SK-N-SH (cell line): ENCODE results near the gene TMEM132D. TPM values are rescaled to one million over a fixed set of nuclear protein-coding genes. Genes with fewer than 3 reads are reported as not detected.

ENCODE experiments used
- CTCF ChIA-PET: fragments of 300-600, 350-600 bp; formaldehyde crosslinking; extraction: SDS; loops from one replicate; lab custom pipeline; 2021; lab: Yijun Ruan, JAX
- POLR2A ChIA-PET: fragments of 350-600 bp; sonication (Branson Sonifier 250); formaldehyde crosslinking; extraction: SDS; loops from one replicate; lab custom pipeline; 2020; ENCODE audit warnings: antibody characterized with exemption, inconsistent platforms; lab: Yijun Ruan, JAX
- DNase-seq: peaks from one replicate; pipeline ENCODE4 v3.0.0; 2012
- H2AFZ ChIP-seq: fragments of 200-600 bp; sonication (generic); 2 replicates; pipeline ENCODE4 v1.8.1; 2016; ENCODE audit warnings: antibody characterized with exemption, mild to moderate bottlenecking, low read depth
- H3F3A ChIP-seq: fragments of 200-600 bp; sonication (generic); replicated peaks from 2 replicates; pipeline ENCODE3; 2016; ENCODE audit warnings: antibody characterized with exemption, mild to moderate bottlenecking; ENCODE audit not compliant: insufficient read depth
- H3K27ac ChIP-seq, 2 experiments: fragments of 200-500 bp in 1 of 2; fragments of 200-600 bp in 1 of 2; sonication (Bioruptor generic) in 1 of 2; sonication (generic), shearing (Covaris generic) in 1 of 2; 2 replicates each; pipeline versions ENCODE4 v1.5.1 to v1.6.1; 2014 to 2016; ENCODE audit warnings: low read depth in 2 of 2, inconsistent platforms in 1 of 2, low read length in 1 of 2, mild to moderate bottlenecking in 1 of 2, mixed read lengths in 1 of 2
- H3K27me3 ChIP-seq: fragments of 200-600 bp; sonication (generic), shearing (Covaris generic); 2 replicates; pipeline ENCODE4 v1.6.1; 2016; ENCODE audit warnings: mixed run types; ENCODE audit not compliant: insufficient read depth
- H3K36me3 ChIP-seq, 2 experiments: fragments of 200-500 bp in 1 of 2; fragments of 200-600 bp in 1 of 2; sonication (Bioruptor generic) in 1 of 2; sonication (generic) in 1 of 2; replicated peaks in 1 of 2; 2 replicates each; pipeline versions ENCODE3 to v1.5.1; 2014 to 2016; ENCODE audit warnings: low read length in 1 of 2, mild to moderate bottlenecking in 1 of 2; ENCODE audit not compliant: insufficient read depth in 2 of 2, control insufficient read depth in 1 of 2
- H3K4me1 ChIP-seq, 2 experiments: fragments of 200-500 bp in 1 of 2; fragments of 200-600 bp in 1 of 2; sonication (Bioruptor generic) in 1 of 2; sonication (generic), shearing (Covaris generic) in 1 of 2; 2 replicates each; pipeline versions ENCODE4 v1.5.1 to v1.6.1; 2014 to 2016; ENCODE audit warnings: low read depth in 1 of 2, low read length in 1 of 2, mixed run types in 1 of 2; ENCODE audit not compliant: insufficient read depth in 2 of 2, control insufficient read depth in 1 of 2
- H3K4me2 ChIP-seq: fragments of 200-600 bp; sonication (generic), shearing (Covaris generic); 2 replicates; pipeline ENCODE4 v1.6.1; 2017; ENCODE audit warnings: mixed run types
- H3K4me3 ChIP-seq, 2 experiments: fragments of 200-500 bp in 1 of 2; fragments of 200-600 bp in 1 of 2; sonication (Bioruptor generic) in 1 of 2; sonication (generic), shearing (Covaris generic) in 1 of 2; 2 replicates each; pipeline versions ENCODE4 v1.5.1 to v1.8.1; 2014 to 2016; ENCODE audit warnings: low read depth in 2 of 2, inconsistent platforms in 1 of 2, low read length in 1 of 2, mild to moderate bottlenecking in 1 of 2, mixed read lengths in 1 of 2, moderate library complexity in 1 of 2
- H3K79me2 ChIP-seq: fragments of 200-600 bp; sonication (generic); 2 replicates; pipeline ENCODE4 v1.8.1; 2017; ENCODE audit warnings: mild to moderate bottlenecking; ENCODE audit not compliant: insufficient read depth
- H3K9ac ChIP-seq: fragments of 200-600 bp; sonication (generic); 2 replicates; pipeline ENCODE4 v1.6.1; 2017; ENCODE audit warnings: mixed run types
- H3K9me2 ChIP-seq: fragments of 200-600 bp; sonication (generic); 2 replicates; pipeline ENCODE4 v1.6.1; 2017; ENCODE audit warnings: mixed run types
- H3K9me3 ChIP-seq: fragments of 200-600 bp; sonication (generic); 2 replicates; pipeline ENCODE4 v1.6.1; 2017; ENCODE audit warnings: mixed run types, mild to moderate bottlenecking, moderate library complexity
- H4K20me1 ChIP-seq: fragments of 200-600 bp; sonication (generic); 2 replicates; pipeline ENCODE4 v1.6.1; 2017; ENCODE audit warnings: mild to moderate bottlenecking, mixed run types; ENCODE audit not compliant: insufficient read depth
- CHD2 ChIP-seq: fragments of 150-350 bp; IDR thresholded peaks from 2 replicates; pipeline ENCODE4 v1.6.1; 2018; ENCODE audit warnings: low read length; ENCODE audit not compliant: partially characterized antibody
- ELF1 ChIP-seq: IDR thresholded peaks from 2 replicates; pipeline ENCODE4 v1.4.0; 2012
- EP300 ChIP-seq, 2 experiments: IDR thresholded peaks; 2 replicates each; pipeline versions ENCODE4 v1.4.0 to v1.6.1; 2012; ENCODE audit warnings: borderline replicate concordance in 1 of 2, low read depth in 1 of 2, low read length in 1 of 2
- EZH2phosphoT487 ChIP-seq: fragments of 200-600 bp; sonication (generic); IDR thresholded peaks from 2 replicates; pipeline ENCODE4 v1.6.1; 2017; ENCODE audit warnings: low read depth, mixed run types, mild to moderate bottlenecking, antibody characterized with exemption, moderate library complexity, borderline replicate concordance
- FOXJ3 ChIP-seq: sonication (generic); formaldehyde crosslinking; IDR thresholded peaks from 2 replicates; pipeline ENCODE4 v1.5.1; 2020; ENCODE audit warnings: mild to moderate bottlenecking, missing genetic modification reagents
- FOXM1 ChIP-seq: IDR thresholded peaks from 2 replicates; pipeline ENCODE4 v1.4.0; 2012; ENCODE audit warnings: low read depth, mild to moderate bottlenecking
- GABPA ChIP-seq: IDR thresholded peaks from 2 replicates; pipeline ENCODE4 v1.4.0; 2012; ENCODE audit warnings: low read depth, mild to moderate bottlenecking
- GATA2 ChIP-seq: sonication (generic); formaldehyde crosslinking; IDR thresholded peaks from 2 replicates; pipeline ENCODE4 v1.5.0; 2020; ENCODE audit warnings: mild to moderate bottlenecking, missing genetic modification reagents
- JUND ChIP-seq: IDR thresholded peaks from 2 replicates; pipeline ENCODE4 v1.4.0; 2012
- MXI1 ChIP-seq: IDR thresholded peaks from 2 replicates; pipeline ENCODE4 v1.6.1; 2012; ENCODE audit warnings: mild to moderate bottlenecking, low read depth, low read length, improper control_type of control experiment
- NFIC ChIP-seq: IDR thresholded peaks from 2 replicates; pipeline ENCODE4 v1.4.0; 2012; ENCODE audit warnings: borderline replicate concordance
- NRF1 ChIP-seq: IDR thresholded peaks from 2 replicates; pipeline ENCODE4 v1.6.1; 2012; ENCODE audit warnings: low read depth, mild to moderate bottlenecking, low read length
- POLR2AphosphoS5 ChIP-seq: IDR thresholded peaks from 2 replicates; pipeline ENCODE4 v1.6.1; 2012; ENCODE audit warnings: low read depth, low read length
- RAD21 ChIP-seq: IDR thresholded peaks from 2 replicates; pipeline ENCODE4 v1.6.1; 2012; ENCODE audit warnings: mild to moderate bottlenecking, low read length
- RCOR1 ChIP-seq: fragments of 150-350 bp; IDR thresholded peaks from 2 replicates; pipeline ENCODE4 v1.6.1; 2017; ENCODE audit warnings: antibody characterized with exemption, low read length
- RFX5 ChIP-seq: IDR thresholded peaks from 2 replicates; pipeline ENCODE4 v1.6.1; 2012; ENCODE audit warnings: mild to moderate bottlenecking, improper control_type of control experiment, low read length
- SIN3A ChIP-seq: IDR thresholded peaks from 2 replicates; pipeline ENCODE4 v1.6.1; 2012; ENCODE audit warnings: low read depth, mild to moderate bottlenecking, low read length, moderate library complexity, borderline replicate concordance
- SMC3 ChIP-seq: IDR thresholded peaks from 2 replicates; pipeline ENCODE4 v1.6.1; 2012; ENCODE audit warnings: low read depth, low read length, improper control_type of control experiment
- TCF12 ChIP-seq: IDR thresholded peaks from 2 replicates; pipeline ENCODE4 v1.4.0; 2012
- TEAD4 ChIP-seq: IDR thresholded peaks from 2 replicates; pipeline ENCODE4 v1.4.0; 2012; ENCODE audit warnings: mild to moderate bottlenecking, borderline replicate concordance; ENCODE audit not compliant: insufficient read depth
- WGBS: methylation state at CpG from one replicate; pipeline ENCODE4 v1.1.6; 2017; ENCODE audit warnings: low lambda C conversion rate; 5-methylcytosine and 5-hydroxymethylcytosine counted together
- polyA plus RNA-seq, 3 experiments: library from polyadenylated mRNA; depleted of rRNA; stranded (reverse); fragments of >200 nt; gene quantifications; 2 replicates each; pipeline ENCODE4 v1.2.3, GENCODE V29; 2012
- TF ChIP-seq, protein P1 (sequence below): IDR thresholded peaks from 2 replicates; pipeline ENCODE4 v1.4.0; 2012; ENCODE audit warnings: low read depth, borderline replicate concordance
- TF ChIP-seq, protein P2 (sequence below): IDR thresholded peaks from 2 replicates; pipeline ENCODE4 v1.4.0; 2012; ENCODE audit warnings: low read depth
- TF ChIP-seq, protein P3 (sequence below): fragments of 150-350 bp; IDR thresholded peaks from 2 replicates; pipeline ENCODE4 v1.6.1; 2016; ENCODE audit warnings: mild to moderate bottlenecking, low read depth, low read length

The TMEM132D gene
- polyA plus RNA-seq, 1 of the 3 experiments (the other 2 are of a cell fraction) = not detected

DNA sequence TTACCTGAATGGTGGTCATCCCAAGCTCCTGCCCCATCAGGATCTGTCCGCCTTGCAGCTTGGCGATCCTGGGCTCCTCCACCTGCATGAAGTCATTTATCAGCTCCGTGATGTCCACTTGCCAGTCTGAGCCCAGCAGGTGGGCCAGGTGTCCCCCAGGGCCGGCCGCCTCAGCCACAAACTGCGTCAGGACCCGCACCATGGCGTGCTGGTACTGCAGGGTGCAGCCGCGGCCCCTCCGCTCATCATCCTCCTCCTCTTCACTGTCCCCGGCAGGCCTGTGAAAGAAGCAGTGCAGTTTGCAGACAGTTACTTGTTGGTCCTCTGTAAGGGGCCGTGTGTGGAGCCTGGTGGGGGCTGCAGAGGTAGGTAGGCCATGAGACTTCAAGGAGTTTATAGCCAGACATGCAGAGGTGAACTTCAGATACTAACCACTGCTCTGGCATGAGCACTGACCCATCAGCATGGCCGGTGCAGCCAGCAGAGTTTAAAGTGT, 822.0 kb downstream of the TMEM132D start:
- H3K79me2 ChIP-seq = no peaks in the 10 kb centered on the region
- CTCF ChIA-PET = interaction anchor here (0.7 kb wide), 1 partner anchor 19 kb away, joined by 3 read pairs; no protein-coding TSS in a partner anchor
- no peaks in the 10 kb centered on the region for H3K9me3 ChIP-seq
- no peaks in the 10 kb centered on the region for H3K27me3 ChIP-seq
- H3K27ac ChIP-seq = no peak overlapping the region
- no peaks in the 10 kb centered on the region for H3K9me2 ChIP-seq
- H3F3A ChIP-seq = no peaks in the 10 kb centered on the region
- WGBS = 35% methylated on average over 10 of the region's 14 CpGs
- TF ChIP-seq ELF1 = no peak
- TF ChIP-seq POLR2AphosphoS5 = no peak
- no peak for TF ChIP-seq GABPA
- no peak for TF ChIP-seq EZH2phosphoT487
- no peak for TF ChIP-seq RCOR1
- no peak for TF ChIP-seq RFX5
- TF ChIP-seq JUND = no peak
- no peak for TF ChIP-seq SMC3
- no peak for TF ChIP-seq FOXM1
- TF ChIP-seq, protein P1, sequence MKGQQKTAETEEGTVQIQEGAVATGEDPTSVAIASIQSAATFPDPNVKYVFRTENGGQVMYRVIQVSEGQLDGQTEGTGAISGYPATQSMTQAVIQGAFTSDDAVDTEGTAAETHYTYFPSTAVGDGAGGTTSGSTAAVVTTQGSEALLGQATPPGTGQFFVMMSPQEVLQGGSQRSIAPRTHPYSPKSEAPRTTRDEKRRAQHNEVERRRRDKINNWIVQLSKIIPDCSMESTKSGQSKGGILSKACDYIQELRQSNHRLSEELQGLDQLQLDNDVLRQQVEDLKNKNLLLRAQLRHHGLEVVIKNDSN = no peak
- TF ChIP-seq RAD21 = no peak
- TF ChIP-seq NFIC = no peak
- no peak for TF ChIP-seq EP300 (IDR thresholded peaks at IDR 0.05; ENCODE audit: borderline replicate concordance in 1 of 2, low read depth in 1 of 2, low read length in 1 of 2)
- TF ChIP-seq TCF12 = no peak
- no peak for TF ChIP-seq SIN3A
- TF ChIP-seq GATA2 = no peak
- no peak for TF ChIP-seq FOXJ3
- no peak for TF ChIP-seq NRF1
- TF ChIP-seq CHD2 = no peak
- TF ChIP-seq, protein P2, sequence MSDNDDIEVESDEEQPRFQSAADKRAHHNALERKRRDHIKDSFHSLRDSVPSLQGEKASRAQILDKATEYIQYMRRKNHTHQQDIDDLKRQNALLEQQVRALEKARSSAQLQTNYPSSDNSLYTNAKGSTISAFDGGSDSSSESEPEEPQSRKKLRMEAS = no peak
- TF ChIP-seq, all 33 proteins: peak for 0
- H4K20me1 ChIP-seq = no peaks in the 10 kb centered on the region
- H2AFZ ChIP-seq = no peak overlapping the region
- H3K4me3 ChIP-seq = no peak overlapping the region
- no peak for DNase-seq
- H3K4me1 ChIP-seq = no peaks in the 10 kb centered on the region
- POLR2A ChIA-PET = no interaction called here
- no peak overlapping the region for H3K4me2 ChIP-seq
- H3K36me3 ChIP-seq = no peaks in the 10 kb centered on the region
- no peak overlapping the region for H3K9ac ChIP-seq

DNA sequence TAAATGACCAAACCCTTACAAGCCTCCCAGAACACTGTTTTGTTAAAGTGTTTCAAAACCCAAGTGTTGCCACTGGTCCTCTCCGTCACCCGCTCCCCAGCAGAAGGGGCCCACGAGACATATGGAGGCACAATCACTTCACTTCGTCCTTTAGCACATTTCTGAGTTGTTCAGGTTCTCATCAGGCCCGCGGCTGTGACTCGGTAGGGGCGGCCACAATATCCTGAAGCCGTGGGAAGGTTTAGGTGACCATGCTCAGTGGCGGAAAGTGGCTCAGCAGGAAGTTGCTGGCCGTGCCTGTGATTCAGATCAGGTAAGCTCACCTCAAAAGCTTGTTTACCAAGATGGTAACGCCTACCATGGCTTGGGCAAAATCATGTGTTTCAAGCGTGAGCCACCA, 823.0 kb downstream of the TMEM132D start:
- Histone ChIP-seq H3K9me2 (no peaks in the 10 kb centered on the region), H4K20me1 (no peaks in the 10 kb centered on the region), H3K9me3 (no peaks in the 10 kb centered on the region), H2AFZ (no peak overlapping the region), H3K79me2 (no peaks in the 10 kb centered on the region), H3K4me2 (no peak overlapping the region), H3K4me1 (no peaks in the 10 kb centered on the region)
- no peak for DNase-seq
- POLR2A ChIA-PET = no interaction called here
- 46% methylated on average over 13 of the region's 13 CpGs for WGBS
- TF ChIP-seq EP300 (IDR thresholded peaks at IDR 0.05; ENCODE audit: borderline replicate concordance in 1 of 2, low read depth in 1 of 2, low read length in 1 of 2) (no peak), TEAD4 (no peak), MXI1 (no peak)
- TF ChIP-seq, protein P3, sequence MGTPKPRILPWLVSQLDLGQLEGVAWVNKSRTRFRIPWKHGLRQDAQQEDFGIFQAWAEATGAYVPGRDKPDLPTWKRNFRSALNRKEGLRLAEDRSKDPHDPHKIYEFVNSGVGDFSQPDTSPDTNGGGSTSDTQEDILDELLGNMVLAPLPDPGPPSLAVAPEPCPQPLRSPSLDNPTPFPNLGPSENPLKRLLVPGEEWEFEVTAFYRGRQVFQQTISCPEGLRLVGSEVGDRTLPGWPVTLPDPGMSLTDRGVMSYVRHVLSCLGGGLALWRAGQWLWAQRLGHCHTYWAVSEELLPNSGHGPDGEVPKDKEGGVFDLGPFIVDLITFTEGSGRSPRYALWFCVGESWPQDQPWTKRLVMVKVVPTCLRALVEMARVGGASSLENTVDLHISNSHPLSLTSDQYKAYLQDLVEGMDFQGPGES = no peak
- TF ChIP-seq, all 33 proteins: peak for 0
- CTCF ChIA-PET = no interaction called here
- Histone ChIP-seq H3K27ac (no peak overlapping the region), H3F3A (no peaks in the 10 kb centered on the region), H3K9ac (no peak overlapping the region), H3K36me3 (no peaks in the 10 kb centered on the region), H3K27me3 (no peaks in the 10 kb centered on the region), H3K4me3 (no peak overlapping the region)
